Naive thymus-derived CD8-positive, alpha-beta T cell (primary cell): ENCODE results near the gene ADGRL3. TPM values are rescaled to one million over a fixed set of nuclear protein-coding genes. Genes with fewer than 3 reads are reported as not detected.
A peak's percentile ranks its signal among the peaks of the same experiment; 100 is the strongest.
"Not testable (repeated sequence)": the region's sequence is repeated elsewhere in the genome, so short reads cannot be mapped to it uniquely, and the experiment has no call there.

ENCODE experiments used
- ATAC-seq, 2 donors: fragments of 150-1000 bp; cut with Tn5 transposase in 1 of 2; sonication (Bioruptor Pico), chemical (Tn5 transposase) in 1 of 2; 1 replicate in 1 of 2; 2 replicates in 1 of 2; pipeline ENCODE4 v1.10.0; 2021; ENCODE audit warnings: mild to moderate bottlenecking in 2 of 2, moderate library complexity in 2 of 2
- POLR2A ChIA-PET: fragments of 350-600 bp; sonication (Branson Sonifier 250); formaldehyde crosslinking; loops from one replicate; lab custom pipeline; 2021; ENCODE audit warnings: antibody characterized with exemption; lab: Charles Lee
- DNase-seq, 10 donors: peaks; one replicate each; pipeline versions ENCODE4 v3.0.0 to v3.0.0-alpha.2; 2020 to 2022
- H3K27ac Mint-ChIP-seq, 10 donors: one replicate each; pipeline ENCODE4 v1.8.0; 2020 to 2022; ENCODE audit warnings: mild to moderate bottlenecking in 10 of 10, mixed read lengths in 10 of 10, moderate library complexity in 4 of 10, inconsistent platforms in 1 of 10
- H3K27me3 Mint-ChIP-seq, 5 donors: one replicate each; pipeline ENCODE4 v1.8.0; 2021 to 2022; ENCODE audit warnings: mixed read lengths in 5 of 5
- H3K36me3 Mint-ChIP-seq, 3 donors: one replicate each; pipeline ENCODE4 v1.8.0; 2020 to 2022; ENCODE audit warnings: mixed read lengths in 3 of 3, mild to moderate bottlenecking in 2 of 3, inconsistent platforms in 1 of 3
- H3K4me1 Mint-ChIP-seq, 4 donors: one replicate each; pipeline ENCODE4 v1.8.0; 2021 to 2022; ENCODE audit warnings: mixed read lengths in 4 of 4
- H3K4me3 Mint-ChIP-seq, 10 donors: one replicate each; pipeline ENCODE4 v1.8.0; 2020 to 2022; ENCODE audit warnings: mild to moderate bottlenecking in 10 of 10, mixed read lengths in 10 of 10, moderate library complexity in 6 of 10, inconsistent platforms in 1 of 10
- H3K9me3 Mint-ChIP-seq, 9 donors: one replicate each; pipeline ENCODE4 v1.8.0; 2020 to 2022; ENCODE audit warnings: mixed read lengths in 9 of 9, mild to moderate bottlenecking in 3 of 9, inconsistent platforms in 1 of 9, moderate library complexity in 1 of 9
- polyA plus RNA-seq, 3 donors: library from polyadenylated mRNA; unstranded; fragments of 300-500 nt; fragmentation: Illumina TruSeq; gene quantifications; one replicate each; pipeline ENCODE4 v1.2.3, GENCODE V29; 2021
- total RNA-seq, 8 experiments: library from RNA in 2 of 8; stranded (reverse) in 2 of 8; gene quantifications; one replicate each; pipeline ENCODE4 v1.2.3 and lab custom pipeline; 2021 to 2026

The ADGRL3 gene
- total and polyA plus RNA-seq, 5 experiments from 2014 or later = not detected

DNA sequence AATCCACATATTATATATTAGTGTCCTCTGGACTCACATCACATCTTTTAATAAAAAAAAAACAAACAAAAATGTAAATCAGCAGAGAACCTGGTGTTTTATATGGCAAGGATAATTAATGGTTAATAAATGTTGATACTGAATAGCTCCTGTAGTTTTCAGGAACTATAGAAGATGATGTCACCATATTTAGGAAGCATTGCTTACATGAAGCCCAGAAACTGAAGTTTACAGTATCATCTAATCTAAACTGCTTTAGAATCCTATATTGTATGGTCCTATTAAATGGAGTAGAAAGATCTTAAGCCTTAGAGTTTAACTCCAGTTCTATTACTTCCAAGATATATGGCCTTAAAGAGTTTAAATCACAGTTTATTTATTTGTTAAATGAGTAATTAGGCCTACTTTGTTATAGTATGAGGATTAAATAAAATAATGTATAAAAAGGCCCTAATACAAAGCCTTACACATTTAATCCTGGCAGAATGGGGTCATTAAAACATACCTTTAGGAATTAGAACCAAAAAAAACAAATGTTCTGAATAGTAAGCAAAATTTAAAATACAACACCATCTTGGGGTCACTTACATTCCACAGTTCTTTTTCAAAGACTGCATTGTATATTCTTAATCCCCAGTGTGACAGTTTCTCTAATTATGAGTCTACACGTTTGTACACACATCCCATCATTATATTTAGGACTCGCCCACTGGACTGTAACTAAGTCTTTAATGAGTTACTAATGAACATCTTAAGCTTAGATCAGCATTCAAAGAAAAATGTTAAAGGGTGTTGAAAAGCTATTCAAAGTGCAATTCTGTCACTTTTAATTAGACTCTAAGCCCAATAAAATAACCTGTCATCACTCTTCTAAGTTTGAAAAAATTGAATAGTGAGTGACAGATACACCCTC, 305.9 kb downstream of the ADGRL3 start:
- DNase-seq = no peak
- no peak overlapping the region for H3K4me3 Mint-ChIP-seq
- ATAC-seq = no peak
- H3K4me1 Mint-ChIP-seq = no peaks in the 10 kb centered on the region
- no peak overlapping the region for H3K27ac Mint-ChIP-seq
- POLR2A ChIA-PET = no interaction called here
- peaks cover 0 to 16% (median 10%) of the 10 kb centered on the region in 9 donors for H3K9me3 Mint-ChIP-seq
- H3K27me3 Mint-ChIP-seq = no peaks in the 10 kb centered on the region
- no peaks in the 10 kb centered on the region for H3K36me3 Mint-ChIP-seq

DNA sequence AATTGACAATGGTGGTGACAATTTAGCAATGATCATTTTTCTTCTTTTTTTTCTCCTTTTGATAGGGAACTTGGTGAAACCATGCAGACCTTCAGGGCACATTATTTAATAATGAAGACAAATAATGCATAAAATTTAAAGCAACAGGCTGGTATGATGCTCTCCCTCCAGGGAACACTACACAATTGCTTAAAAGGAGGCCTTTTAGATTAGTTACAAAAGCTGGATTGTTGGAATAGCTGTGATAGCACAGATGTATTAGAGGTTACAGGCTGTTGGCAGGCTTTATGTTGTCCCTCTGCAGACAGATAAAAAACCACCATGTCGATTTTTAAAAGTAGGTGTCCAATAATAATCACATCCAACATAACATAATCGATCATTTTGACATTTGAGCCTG, 307.0 kb downstream of the ADGRL3 start:
- Mint-ChIP-seq H3K9me3 (peaks cover 0 to 20% (median 10%) of the 10 kb centered on the region in 9 donors), H3K27ac (no peak overlapping the region), H3K4me3 (no peak overlapping the region), H3K36me3 (no peaks in the 10 kb centered on the region), H3K4me1 (no peaks in the 10 kb centered on the region), H3K27me3 (no peaks in the 10 kb centered on the region)
- no peak for DNase-seq
- POLR2A ChIA-PET = no interaction called here
- no peak for ATAC-seq

DNA sequence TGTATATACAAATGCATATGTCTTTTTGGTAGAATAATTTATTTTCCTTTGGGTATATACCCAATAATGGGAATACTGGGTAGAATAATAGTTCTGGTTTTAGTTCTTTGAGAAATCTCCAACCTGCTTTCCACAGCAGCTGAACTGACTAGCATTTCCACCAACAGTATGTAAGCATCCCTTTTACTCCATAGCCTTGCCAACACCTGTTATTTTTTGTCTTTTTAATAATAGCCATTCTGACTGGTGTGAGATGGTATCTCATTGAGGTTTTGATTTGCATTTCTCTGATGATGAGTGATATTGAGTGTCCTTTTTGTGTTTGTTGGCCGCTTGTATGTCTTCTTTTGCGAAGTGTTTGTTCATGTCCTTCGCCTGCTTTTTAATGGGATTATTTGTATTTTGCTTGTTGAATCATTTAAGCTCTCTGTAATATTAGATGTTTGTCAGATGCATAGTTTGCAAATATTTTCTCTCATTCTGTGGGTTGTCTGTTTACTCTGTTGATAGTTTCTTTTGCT, 309.7 kb downstream of the ADGRL3 start:
- H3K4me1 Mint-ChIP-seq, H3K4me3 Mint-ChIP-seq, H3K27ac Mint-ChIP-seq, DNase-seq, POLR2A ChIA-PET, H3K27me3 Mint-ChIP-seq, ATAC-seq, H3K36me3 Mint-ChIP-seq: not testable (repeated sequence)
- H3K9me3 Mint-ChIP-seq = peaks cover 0 to 20% (median 6%) of the 10 kb centered on the region in 9 donors

DNA sequence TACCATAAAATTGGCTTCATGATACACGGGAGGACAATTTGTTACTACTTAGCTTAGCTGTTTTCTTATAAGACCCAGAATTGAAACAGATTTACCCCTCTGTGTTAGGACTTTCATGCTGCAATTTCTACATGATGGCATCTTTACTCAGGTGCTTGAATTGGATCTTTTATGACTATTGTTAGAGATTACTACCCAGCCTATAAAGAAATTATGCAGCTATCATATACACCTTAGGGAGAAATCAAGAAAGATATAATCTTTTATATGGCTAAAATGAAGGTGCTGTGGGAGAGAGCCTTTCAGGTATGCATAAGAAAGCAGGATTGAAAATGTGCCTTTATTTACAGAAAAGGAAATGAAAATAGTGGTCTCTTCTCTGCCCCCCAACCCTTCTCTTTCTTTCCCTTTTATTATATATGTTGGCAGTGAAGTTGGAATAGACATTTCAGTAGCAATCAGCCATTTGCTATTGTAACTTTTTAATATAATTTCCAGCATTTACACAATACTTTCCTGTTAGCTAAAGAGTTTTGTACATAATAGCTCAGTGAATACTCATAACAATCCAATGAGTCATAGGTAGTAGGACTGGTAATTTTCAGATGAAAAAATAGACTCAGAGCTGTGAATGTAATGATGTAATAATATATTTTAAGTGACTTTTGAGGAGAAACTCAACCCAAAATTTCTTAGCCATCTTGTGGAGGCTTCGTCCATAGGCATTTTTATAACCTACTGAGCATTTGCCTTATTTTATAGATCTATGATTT, 311.8 kb downstream of the ADGRL3 start:
- Mint-ChIP-seq H3K27ac (no peak overlapping the region), H3K36me3 (no peaks in the 10 kb centered on the region), H3K9me3 (peaks cover 0 to 19% (median 5%) of the 10 kb centered on the region in 9 donors), H3K27me3 (no peaks in the 10 kb centered on the region), H3K4me1 (no peaks in the 10 kb centered on the region), H3K4me3 (no peak overlapping the region)
- POLR2A ChIA-PET = no interaction called here
- DNase-seq (no peak), ATAC-seq (no peak)

DNA sequence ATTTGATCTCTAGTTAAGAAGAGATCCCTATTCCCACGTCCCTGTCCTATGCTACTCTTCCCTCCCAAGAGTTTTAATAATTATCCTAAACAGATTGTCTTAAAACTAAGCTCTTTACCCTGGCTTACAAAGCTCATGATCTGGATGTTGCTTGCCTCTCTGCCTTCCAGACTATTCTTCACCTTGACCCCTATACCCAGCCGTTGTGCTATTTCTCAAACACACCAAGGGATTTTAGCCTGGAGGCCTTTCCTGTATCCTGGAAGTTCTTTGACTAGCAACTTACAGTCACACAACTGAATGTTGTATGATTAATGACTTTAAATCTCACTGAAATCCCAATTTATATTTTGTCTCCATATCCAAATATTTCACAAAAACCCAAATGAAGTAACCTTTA, 314.9 kb downstream of the ADGRL3 start:
- ATAC-seq (no peak), DNase-seq (no peak)
- no peaks in the 10 kb centered on the region for H3K36me3 Mint-ChIP-seq
- peaks cover 0 to 14% (median 5%) of the 10 kb centered on the region in 9 donors for H3K9me3 Mint-ChIP-seq
- H3K4me1 Mint-ChIP-seq = no peaks in the 10 kb centered on the region
- peak overlapping the region in 1 of 10 donors; percentile 38 for H3K4me3 Mint-ChIP-seq
- POLR2A ChIA-PET = no interaction called here
- H3K27me3 Mint-ChIP-seq = no peaks in the 10 kb centered on the region
- no peak overlapping the region for H3K27ac Mint-ChIP-seq

DNA sequence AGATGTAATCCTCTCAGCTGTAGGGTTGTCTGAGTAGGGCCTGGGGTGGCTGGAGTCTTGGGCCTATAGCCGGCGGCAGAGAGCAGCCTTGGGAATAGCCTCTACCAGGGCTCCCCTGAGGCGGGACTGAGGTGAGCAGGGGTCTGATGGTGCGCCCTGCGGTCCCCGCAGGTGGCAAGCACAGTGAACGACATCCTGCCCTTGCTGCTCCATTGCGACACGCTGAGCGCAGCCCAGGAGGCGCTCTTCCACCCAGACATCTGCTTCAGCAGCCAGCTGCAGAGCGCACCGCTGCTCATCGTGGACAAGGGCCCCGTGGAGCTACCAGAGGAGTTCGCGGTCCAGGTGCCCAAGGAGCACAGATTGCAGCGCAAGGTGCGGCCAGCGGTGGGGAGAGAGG, 317.0 kb downstream of the ADGRL3 start:
- ATAC-seq = no peak
- H3K9me3 Mint-ChIP-seq = peaks cover 0 to 19% (median 5%) of the 10 kb centered on the region in 9 donors

DNA sequence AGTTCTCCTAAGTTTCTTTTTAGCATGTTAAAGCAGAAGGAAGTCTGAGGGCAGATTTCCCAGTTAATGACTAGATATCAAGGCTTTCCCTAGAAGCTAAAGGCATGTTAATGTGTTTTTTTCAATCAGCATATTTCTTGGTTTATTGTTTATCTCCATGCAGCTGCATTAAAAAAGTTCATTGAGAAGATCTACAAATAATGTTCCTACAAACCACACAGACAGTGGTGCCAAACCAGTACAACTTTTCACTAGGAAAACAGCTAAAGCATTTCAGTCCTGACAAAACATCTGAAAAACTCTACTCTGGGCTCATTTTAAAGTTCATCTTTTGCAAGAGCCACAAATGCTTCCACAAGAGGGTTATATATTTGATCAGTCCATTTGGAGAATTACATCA, 320.0 kb downstream of the ADGRL3 start:
- Mint-ChIP-seq H3K9me3 (peaks cover 0 to 25% (median 4%) of the 10 kb centered on the region in 9 donors), H3K27me3 (no peaks in the 10 kb centered on the region), H3K4me3 (no peak overlapping the region), H3K4me1 (no peaks in the 10 kb centered on the region), H3K36me3 (no peaks in the 10 kb centered on the region), H3K27ac (no peak overlapping the region)
- DNase-seq = no peak
- POLR2A ChIA-PET = no interaction called here
- no peak for ATAC-seq

More for the DNA sequence above, 317.0 kb downstream of the ADGRL3 start:
- POLR2A ChIA-PET = no interaction called here
- no peaks in the 10 kb centered on the region for H3K36me3 Mint-ChIP-seq
- DNase-seq = peak in 1 of 10 donors; percentile 5
- no peaks in the 10 kb centered on the region for H3K4me1 Mint-ChIP-seq
- H3K27me3 Mint-ChIP-seq = no peaks in the 10 kb centered on the region
- H3K27ac Mint-ChIP-seq = no peak overlapping the region
- H3K4me3 Mint-ChIP-seq = no peak overlapping the region

DNA sequence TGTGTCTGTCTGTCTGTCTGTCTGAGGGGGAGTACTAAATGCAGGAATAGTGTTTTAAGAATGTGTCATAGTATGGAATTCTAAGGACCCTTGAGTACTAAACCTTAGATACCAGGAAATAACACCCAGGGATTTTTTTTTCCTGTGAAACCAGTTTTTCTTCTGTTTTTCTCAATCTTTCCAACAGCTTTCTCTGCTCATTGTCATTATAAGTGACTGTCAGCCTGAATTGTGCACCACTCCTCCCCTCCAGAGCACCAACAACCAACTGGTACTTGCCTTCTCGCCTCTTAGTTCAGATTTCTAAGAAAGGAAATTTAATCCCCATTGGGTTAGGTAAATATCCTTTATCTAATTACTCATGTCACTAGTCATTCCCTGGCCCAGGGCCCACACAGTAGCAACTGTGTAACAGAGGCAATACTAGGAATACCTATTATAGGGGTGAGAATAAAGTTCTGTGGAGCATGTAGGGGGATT, 320.6 kb downstream of the ADGRL3 start:
- DNase-seq (no peak), ATAC-seq (no peak)
- H3K27me3 Mint-ChIP-seq = no peaks in the 10 kb centered on the region
- H3K36me3 Mint-ChIP-seq = no peaks in the 10 kb centered on the region
- H3K27ac Mint-ChIP-seq = no peak overlapping the region
- no peaks in the 10 kb centered on the region for H3K4me1 Mint-ChIP-seq
- H3K9me3 Mint-ChIP-seq = peaks cover 2 to 31% (median 9%) of the 10 kb centered on the region in 9 donors
- POLR2A ChIA-PET = no interaction called here
- no peak overlapping the region for H3K4me3 Mint-ChIP-seq

DNA sequence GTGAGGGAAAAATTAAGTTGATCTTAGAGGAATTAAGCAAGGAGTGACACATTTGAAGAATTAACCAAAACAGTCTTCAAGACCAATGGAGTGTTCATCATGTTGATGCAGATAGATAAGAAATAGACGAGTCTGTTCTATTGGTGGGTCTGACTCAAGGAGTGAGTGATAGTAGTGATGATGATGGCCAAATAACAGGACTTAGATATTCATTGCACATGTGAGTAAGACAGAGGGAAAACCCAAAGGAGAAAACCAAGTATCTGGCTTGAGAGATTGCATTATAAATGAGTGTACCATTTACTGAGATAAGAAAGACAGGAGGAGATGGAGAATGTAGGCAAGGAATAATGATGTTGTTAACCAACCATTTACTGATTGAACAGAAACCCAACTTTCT, 321.3 kb downstream of the ADGRL3 start:
- no peaks in the 10 kb centered on the region for H3K4me1 Mint-ChIP-seq
- no peak overlapping the region for H3K4me3 Mint-ChIP-seq
- H3K36me3 Mint-ChIP-seq = no peaks in the 10 kb centered on the region
- peaks cover 2 to 34% (median 10%) of the 10 kb centered on the region in 9 donors for H3K9me3 Mint-ChIP-seq
- no peaks in the 10 kb centered on the region for H3K27me3 Mint-ChIP-seq
- POLR2A ChIA-PET = no interaction called here
- DNase-seq (no peak), ATAC-seq (no peak)
- no peak overlapping the region for H3K27ac Mint-ChIP-seq

DNA sequence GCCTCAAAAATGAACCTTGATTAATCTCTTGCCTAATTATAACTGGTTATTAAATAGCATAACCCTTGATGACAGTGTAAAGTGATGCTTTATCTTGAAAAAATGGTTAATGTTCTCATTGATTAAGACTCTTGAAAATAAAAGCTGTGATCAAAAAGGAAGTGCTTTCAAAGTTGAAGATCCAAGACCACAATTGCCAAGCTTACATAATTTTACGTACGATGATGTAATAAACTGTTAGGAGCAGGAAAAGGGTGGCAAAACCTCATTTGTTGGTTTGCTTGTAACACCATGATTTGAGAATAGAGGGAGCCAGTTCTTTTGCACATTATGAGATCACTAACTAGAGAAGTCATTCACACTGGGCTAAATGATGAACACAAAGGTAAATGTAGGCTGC, 322.2 kb downstream of the ADGRL3 start:
- Mint-ChIP-seq H3K27ac (no peak overlapping the region), H3K4me1 (no peaks in the 10 kb centered on the region), H3K4me3 (no peak overlapping the region), H3K27me3 (no peaks in the 10 kb centered on the region), H3K36me3 (no peaks in the 10 kb centered on the region), H3K9me3 (peaks cover 2 to 34% (median 10%) of the 10 kb centered on the region in 9 donors)
- ATAC-seq = no peak
- no peak for DNase-seq
- POLR2A ChIA-PET = no interaction called here

DNA sequence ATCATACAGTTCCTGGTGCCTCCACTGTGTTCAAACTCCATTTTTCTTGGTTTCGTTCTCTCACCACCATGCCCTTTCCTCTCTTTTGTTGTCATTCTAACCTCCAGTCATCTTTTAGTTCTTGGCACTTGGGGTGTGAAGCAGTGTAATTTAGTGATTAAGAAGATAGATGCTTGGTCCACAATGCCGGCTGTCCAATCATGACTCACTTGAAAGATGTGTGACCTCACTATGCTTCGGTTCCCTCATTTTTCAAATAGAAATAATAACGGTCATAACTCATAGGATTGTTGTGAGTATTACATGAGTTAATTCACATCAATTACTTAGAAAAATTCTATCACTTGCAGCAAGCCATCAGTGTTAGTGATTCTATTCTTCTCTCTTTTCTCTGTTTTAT, 327.8 kb downstream of the ADGRL3 start:
- POLR2A ChIA-PET = no interaction called here
- H3K27ac Mint-ChIP-seq = no peak overlapping the region
- H3K36me3 Mint-ChIP-seq = no peaks in the 10 kb centered on the region
- ATAC-seq = no peak
- peaks cover under 1 to 28% (median 7%) of the 10 kb centered on the region in 9 donors for H3K9me3 Mint-ChIP-seq
- no peaks in the 10 kb centered on the region for H3K4me1 Mint-ChIP-seq
- no peak overlapping the region for H3K4me3 Mint-ChIP-seq
- no peaks in the 10 kb centered on the region for H3K27me3 Mint-ChIP-seq
- no peak for DNase-seq

DNA sequence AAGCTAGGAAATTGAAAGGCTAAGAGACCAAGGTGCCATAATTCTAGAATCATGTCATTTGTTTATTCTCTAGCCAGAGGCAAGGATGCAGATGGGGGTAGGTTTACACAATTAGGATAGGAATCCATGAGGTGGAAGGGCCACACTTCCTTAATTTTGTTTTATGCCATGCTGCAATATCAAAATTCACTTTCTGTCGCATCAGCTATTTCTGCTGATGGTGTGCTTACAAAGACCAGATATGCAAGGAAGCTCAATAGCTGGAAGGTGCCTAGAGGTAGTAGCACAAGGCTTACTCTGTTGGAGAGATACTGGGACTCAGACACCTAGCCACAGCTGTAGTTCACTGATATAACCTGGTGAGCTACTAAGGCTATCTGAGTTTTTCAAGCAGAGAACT, 328.5 kb downstream of the ADGRL3 start:
- DNase-seq = no peak
- POLR2A ChIA-PET = no interaction called here
- ATAC-seq = no peak
- Mint-ChIP-seq H3K27me3 (no peaks in the 10 kb centered on the region), H3K36me3 (no peaks in the 10 kb centered on the region), H3K4me3 (no peak overlapping the region), H3K9me3 (peaks cover 0 to 28% (median 10%) of the 10 kb centered on the region in 9 donors), H3K27ac (no peak overlapping the region), H3K4me1 (no peaks in the 10 kb centered on the region)

DNA sequence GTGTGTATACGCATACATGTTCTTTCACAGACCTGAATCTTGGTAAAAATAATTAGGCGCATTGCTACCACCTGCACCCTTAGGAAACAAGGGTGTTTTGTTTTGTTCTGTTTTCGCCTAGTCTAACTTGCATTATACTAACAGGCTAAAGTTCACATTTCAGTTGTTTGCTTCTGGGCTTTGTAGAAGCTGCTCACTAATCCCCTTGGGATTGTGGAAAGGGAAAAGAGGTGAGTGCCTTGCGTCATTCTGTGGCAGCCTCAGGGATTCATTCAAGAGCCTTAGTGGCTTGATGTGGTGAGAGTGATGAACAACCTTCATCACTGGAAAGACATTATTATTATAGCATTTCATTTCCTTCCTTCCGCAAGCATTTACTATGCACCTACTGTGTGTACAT, 331.1 kb downstream of the ADGRL3 start:
- H3K4me3 Mint-ChIP-seq = no peak overlapping the region
- H3K4me1 Mint-ChIP-seq = no peaks in the 10 kb centered on the region
- H3K9me3 Mint-ChIP-seq = peaks cover 0 to 26% (median 11%) of the 10 kb centered on the region in 9 donors
- H3K27ac Mint-ChIP-seq = no peak overlapping the region
- DNase-seq = no peak
- ATAC-seq = no peak
- no peaks in the 10 kb centered on the region for H3K36me3 Mint-ChIP-seq
- POLR2A ChIA-PET = no interaction called here
- H3K27me3 Mint-ChIP-seq = no peaks in the 10 kb centered on the region
